Activated CD8-positive, alpha-beta T cell treated with anti-CD3 and anti-CD28 coated beads for 36 hours (primary cell): ENCODE measurements around the gene ZBTB12. TPM values are rescaled to one million over a fixed set of nuclear protein-coding genes. Genes with fewer than 3 reads are reported as not detected.

Source experiments
- ATAC-seq: fragments of 200-7000 bp; cut with Tn5 transposase; one replicate; pipeline ENCODE4 v1.10.0; 2021; ENCODE audit warnings: mild to moderate bottlenecking, moderate library complexity
- CTCF ChIA-PET: fragments of 350-600 bp; sonication (Branson Sonifier 250); formaldehyde crosslinking; loops from one replicate; lab custom pipeline; 2021; ENCODE audit warnings: antibody characterized with exemption; lab: Charles Lee
- POLR2A ChIA-PET: fragments of 350-600 bp; sonication (Branson Sonifier 250); formaldehyde crosslinking; loops from one replicate; lab custom pipeline; 2021; ENCODE audit warnings: antibody characterized with exemption; lab: Charles Lee
- DNase-seq: peaks from one replicate; pipeline ENCODE4 v3.0.0-alpha.2; 2020
- H3K27ac Mint-ChIP-seq: one replicate; pipeline ENCODE4 v1.8.0; 2021; ENCODE audit warnings: mild to moderate bottlenecking, mixed read lengths
- H3K27me3 Mint-ChIP-seq: one replicate; pipeline ENCODE4 v1.8.0; 2021; ENCODE audit warnings: mixed read lengths
- H3K36me3 Mint-ChIP-seq: one replicate; pipeline ENCODE4 v1.8.0; 2021; ENCODE audit warnings: low read depth, mixed read lengths
- H3K4me1 Mint-ChIP-seq: one replicate; pipeline ENCODE4 v1.8.0; 2021; ENCODE audit warnings: low read depth, mixed read lengths
- H3K4me3 Mint-ChIP-seq: one replicate; pipeline ENCODE4 v1.8.0; 2021; ENCODE audit warnings: mild to moderate bottlenecking, moderate library complexity, mixed read lengths
- H3K9me3 Mint-ChIP-seq: one replicate; pipeline ENCODE4 v1.8.0; 2021; ENCODE audit warnings: mixed read lengths
- intact Hi-C: fragments of 100-400 bp; cut with micrococcal nuclease; formaldehyde crosslinking; loops from one replicate; pipeline ENCODE4 v1.10.0; 2022
- total RNA-seq, 2 experiments: library from RNA; stranded (reverse); gene quantifications; one replicate each; pipeline ENCODE4 v1.2.3, GENCODE V29; 2021
- TF ChIP-seq, protein P1 (sequence below): fragments of 200-600 bp; IDR thresholded peaks from one replicate; pipeline ENCODE4 v1.8.0; 2022; ENCODE audit warnings: antibody characterized with exemption, mild to moderate bottlenecking

ZBTB12 gene
- total RNA-seq, 2 experiments from 2014 or later: 1.8 to 2.1 TPM

DNA sequence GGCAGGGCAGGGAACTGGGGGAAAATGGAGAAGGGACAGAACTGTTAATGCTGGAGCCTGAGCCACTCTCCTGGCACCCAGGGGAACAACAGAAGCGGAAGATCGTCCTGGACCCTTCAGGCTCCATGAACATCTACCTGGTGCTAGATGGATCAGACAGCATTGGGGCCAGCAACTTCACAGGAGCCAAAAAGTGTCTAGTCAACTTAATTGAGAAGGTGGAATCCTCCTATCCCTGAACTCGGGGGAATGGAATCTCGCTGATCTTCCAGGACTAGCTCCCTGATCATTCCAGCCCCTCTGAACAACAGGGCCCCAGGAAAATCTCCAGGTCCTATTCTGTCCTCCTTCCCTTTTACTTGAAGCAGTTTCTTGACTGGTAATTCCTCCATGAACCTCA is 46.0 kb upstream of the ZBTB12 start:
- H3K27ac Mint-ChIP-seq: no peak overlapping the region
- CTCF ChIA-PET: no interaction called here
- no peak overlapping the region for H3K4me3 Mint-ChIP-seq
- peaks cover 5% of the 10 kb centered on the region for H3K36me3 Mint-ChIP-seq
- intact Hi-C loops: no loop called here
- H3K27me3 Mint-ChIP-seq: no peaks in the 10 kb centered on the region
- TF ChIP-seq, protein P1, sequence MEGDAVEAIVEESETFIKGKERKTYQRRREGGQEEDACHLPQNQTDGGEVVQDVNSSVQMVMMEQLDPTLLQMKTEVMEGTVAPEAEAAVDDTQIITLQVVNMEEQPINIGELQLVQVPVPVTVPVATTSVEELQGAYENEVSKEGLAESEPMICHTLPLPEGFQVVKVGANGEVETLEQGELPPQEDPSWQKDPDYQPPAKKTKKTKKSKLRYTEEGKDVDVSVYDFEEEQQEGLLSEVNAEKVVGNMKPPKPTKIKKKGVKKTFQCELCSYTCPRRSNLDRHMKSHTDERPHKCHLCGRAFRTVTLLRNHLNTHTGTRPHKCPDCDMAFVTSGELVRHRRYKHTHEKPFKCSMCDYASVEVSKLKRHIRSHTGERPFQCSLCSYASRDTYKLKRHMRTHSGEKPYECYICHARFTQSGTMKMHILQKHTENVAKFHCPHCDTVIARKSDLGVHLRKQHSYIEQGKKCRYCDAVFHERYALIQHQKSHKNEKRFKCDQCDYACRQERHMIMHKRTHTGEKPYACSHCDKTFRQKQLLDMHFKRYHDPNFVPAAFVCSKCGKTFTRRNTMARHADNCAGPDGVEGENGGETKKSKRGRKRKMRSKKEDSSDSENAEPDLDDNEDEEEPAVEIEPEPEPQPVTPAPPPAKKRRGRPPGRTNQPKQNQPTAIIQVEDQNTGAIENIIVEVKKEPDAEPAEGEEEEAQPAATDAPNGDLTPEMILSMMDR: no peak
- ATAC-seq (no peak), DNase-seq (no peak)
- H3K9me3 Mint-ChIP-seq: no peaks in the 10 kb centered on the region
- peaks cover 4% of the 10 kb centered on the region for H3K4me1 Mint-ChIP-seq
- POLR2A ChIA-PET: interaction anchor here (0.6 kb wide), 2 partner anchors 50 to 55 kb away, joined by 3 read pairs; no protein-coding TSS in a partner anchor

DNA sequence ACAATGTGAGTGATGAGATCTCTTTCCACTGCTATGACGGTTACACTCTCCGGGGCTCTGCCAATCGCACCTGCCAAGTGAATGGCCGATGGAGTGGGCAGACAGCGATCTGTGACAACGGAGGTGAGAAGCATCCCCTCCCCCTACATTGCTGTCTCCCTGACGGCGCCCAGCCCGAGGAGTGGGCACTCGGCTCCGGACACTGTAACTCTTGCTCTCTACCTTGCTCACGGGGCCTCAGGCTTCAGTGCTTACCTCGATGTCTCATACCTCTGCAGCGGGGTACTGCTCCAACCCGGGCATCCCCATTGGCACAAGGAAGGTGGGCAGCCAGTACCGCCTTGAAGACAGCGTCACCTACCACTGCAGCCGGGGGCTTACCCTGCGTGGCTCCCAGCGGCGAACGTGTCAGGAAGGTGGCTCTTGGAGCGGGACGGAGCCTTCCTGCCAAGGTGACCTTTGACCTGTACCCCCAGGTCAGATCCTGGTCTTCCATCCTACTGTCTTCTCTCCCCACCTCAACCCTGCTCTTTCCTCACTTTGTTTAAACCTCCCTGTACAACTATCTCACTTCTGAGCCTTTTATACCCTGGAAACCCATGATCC is 45.3 kb upstream of the ZBTB12 start:
- POLR2A ChIA-PET: interaction anchor here (0.6 kb wide), 1 partner anchor 54 kb away, joined by 3 read pairs; no protein-coding TSS in a partner anchor
- TF ChIP-seq, protein P1: no peak
- H3K27me3 Mint-ChIP-seq: peaks cover 6% of the 10 kb centered on the region
- no peaks in the 10 kb centered on the region for H3K9me3 Mint-ChIP-seq
- no peak overlapping the region for H3K27ac Mint-ChIP-seq
- ATAC-seq: no peak
- no peak for DNase-seq
- no peak overlapping the region for H3K4me3 Mint-ChIP-seq
- CTCF ChIA-PET: no interaction called here
- H3K36me3 Mint-ChIP-seq: no peaks in the 10 kb centered on the region
- intact Hi-C loops: no loop called here
- H3K4me1 Mint-ChIP-seq: peaks cover 4% of the 10 kb centered on the region

DNA sequence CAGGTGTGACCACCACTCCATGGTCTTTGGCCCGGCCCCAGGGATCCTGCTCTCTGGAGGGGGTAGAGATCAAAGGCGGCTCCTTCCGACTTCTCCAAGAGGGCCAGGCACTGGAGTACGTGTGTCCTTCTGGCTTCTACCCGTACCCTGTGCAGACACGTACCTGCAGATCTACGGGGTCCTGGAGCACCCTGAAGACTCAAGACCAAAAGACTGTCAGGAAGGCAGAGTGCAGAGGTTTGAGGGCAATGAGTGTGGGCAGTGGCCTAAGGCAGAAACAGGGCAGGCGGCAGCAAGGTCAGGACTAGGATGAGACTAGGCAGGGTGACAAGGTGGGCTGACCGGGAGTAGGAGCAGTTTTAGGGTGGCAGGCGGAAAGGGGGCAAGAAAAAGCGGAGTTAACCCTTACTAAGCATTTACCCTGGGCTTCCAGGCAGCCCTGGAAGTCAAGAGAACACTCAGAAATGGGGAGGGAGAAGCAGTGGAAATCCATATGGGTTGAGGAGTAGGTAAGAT is 44.5 kb upstream of the ZBTB12 start:
- CTCF ChIA-PET: no interaction called here
- Mint-ChIP-seq H3K27me3 (peaks cover 8% of the 10 kb centered on the region), H3K27ac (no peak overlapping the region), H3K9me3 (no peaks in the 10 kb centered on the region), H3K36me3 (no peaks in the 10 kb centered on the region), H3K4me1 (peaks cover 4% of the 10 kb centered on the region), H3K4me3 (no peak overlapping the region)
- TF ChIP-seq, protein P1: no peak
- ATAC-seq (no peak), DNase-seq (no peak)
- intact Hi-C loops: no loop called here
- POLR2A ChIA-PET: interaction anchor here (1.2 kb wide), 1 partner anchor 12 kb away, joined by 4 read pairs; no protein-coding TSS in a partner anchor

DNA sequence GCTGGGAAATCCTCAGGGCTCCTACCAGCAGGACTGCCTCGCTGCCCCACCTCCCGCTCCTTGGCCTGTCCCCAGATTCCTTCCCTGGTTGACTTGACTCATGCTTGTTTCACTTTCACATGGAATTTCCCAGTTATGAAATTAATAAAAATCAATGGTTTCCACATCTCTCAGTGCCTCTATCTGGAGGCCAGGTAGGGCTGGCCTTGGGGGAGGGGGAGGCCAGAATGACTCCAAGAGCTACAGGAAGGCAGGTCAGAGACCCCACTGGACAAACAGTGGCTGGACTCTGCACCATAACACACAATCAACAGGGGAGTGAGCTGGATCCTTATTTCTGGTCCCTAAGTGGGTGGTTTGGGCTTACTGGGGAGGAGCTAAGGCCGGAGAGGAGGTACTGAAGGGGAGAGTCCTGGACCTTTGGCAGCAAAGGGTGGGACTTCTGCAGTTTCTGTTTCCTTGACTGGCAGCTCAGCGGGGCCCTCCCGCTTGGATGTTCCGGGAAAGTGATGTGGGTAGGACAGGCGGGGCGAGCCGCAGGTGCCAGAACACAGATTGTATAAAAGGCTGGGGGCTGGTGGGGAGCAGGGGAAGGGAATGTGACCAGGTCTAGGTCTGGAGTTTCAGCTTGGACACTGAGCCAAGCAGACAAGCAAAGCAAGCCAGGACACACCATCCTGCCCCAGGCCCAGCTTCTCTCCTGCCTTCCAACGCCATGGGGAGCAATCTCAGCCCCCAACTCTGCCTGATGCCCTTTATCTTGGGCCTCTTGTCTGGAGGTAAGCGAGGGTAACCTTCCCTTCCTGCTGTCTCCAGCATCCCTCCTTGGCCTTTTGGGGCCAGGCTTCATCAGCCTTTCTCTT is 43.9 kb upstream of the ZBTB12 start, which contains the start of gene CFB:
CFB (plus strand) TSS at position 589 of the 863 bp plus-strand sequence; CDS start at position 716, 127 bp downstream.
- TF ChIP-seq, protein P1: no peak
- POLR2A ChIA-PET: interaction anchor here (0.7 to 1.2 kb wide), 4 partner anchors 12 to 48 kb away, joined by 3 to 4 read pairs (median 4); partner anchors contain the start of genes DXO and EHMT2
- H3K9me3 Mint-ChIP-seq: no peaks in the 10 kb centered on the region
- H3K4me3 Mint-ChIP-seq: no peak within 1 kb of the TSS
- intact Hi-C loops: no loop called here
- no peaks in the 10 kb centered on the region for H3K36me3 Mint-ChIP-seq
- H3K27me3 Mint-ChIP-seq: peaks cover 8% of the 10 kb centered on the region
- ATAC-seq (peak; percentile 45), DNase-seq (peak; percentile 10)
- H3K27ac Mint-ChIP-seq: no peak within 1 kb of the TSS
- H3K4me1 Mint-ChIP-seq: peaks cover 4% of the 10 kb centered on the region
- CTCF ChIA-PET: interaction anchor here (0.7 to 0.9 kb wide), 2 partner anchors 11 to 173 kb away, joined by 3 to 4 read pairs; no protein-coding TSS in a partner anchor
